ENCODE measurements around the gene HES7. TPM values are rescaled to one million over a fixed set of nuclear protein-coding genes. Genes with fewer than 3 reads are reported as not detected.
A peak's percentile ranks its signal among the peaks of the same experiment; 100 is the strongest.

The HES7 gene
- total RNA-seq, 1 experiment from 2014 or later = 3.1 TPM

GRCh38 chr17:8159032-8159400 lies 35.1 kb upstream of the HES7 start:
- ATAC-seq (no peak), DNase-seq (ENCODE audit: low spot score) (no peak)
- Mint-ChIP-seq H3K4me1 (peaks cover 30% of the 10 kb centered on the region), H3K27ac (peak overlapping the region; percentile 97), H3K4me3 (no peak overlapping the region), H3K9me3 (no peaks in the 10 kb centered on the region), H3K27me3 (ENCODE audit: low read depth) (peaks cover 3% of the 10 kb centered on the region; the same call in 1 of the 2 replicates), H3K36me3 (peaks cover 8% of the 10 kb centered on the region)
- POLR2A ChIA-PET = interaction anchor here (1.0 to 1.5 kb wide), 2 partner anchors 14 to 18 kb away, joined by 3 read pairs; partner anchors contain the start of gene TMEM107
- TF ChIP-seq ZMAT4 (CRISPR knock-in tag; IDR thresholded peaks at IDR 0.05) (no peak), SMAD3 (CRISPR knock-in tag; IDR thresholded peaks at IDR 0.05; ENCODE audit: borderline replicate concordance) (no peak), NR1H2 (CRISPR knock-in tag; IDR thresholded peaks at IDR 0.05) (no peak), RORB (CRISPR knock-in tag; IDR thresholded peaks at IDR 0.05) (no peak), ZNF219 (CRISPR knock-in tag; IDR thresholded peaks at IDR 0.05; ENCODE audit: borderline replicate concordance) (no peak), JUN (CRISPR knock-in tag; IDR thresholded peaks at IDR 0.05) (no peak), HMGXB4 (CRISPR knock-in tag; IDR thresholded peaks at IDR 0.05) (no peak), GABPB1 (CRISPR knock-in tag; IDR thresholded peaks at IDR 0.05) (no peak), PRDM15 (CRISPR knock-in tag; IDR thresholded peaks at IDR 0.05) (no peak), OVOL2 (CRISPR knock-in tag; IDR thresholded peaks at IDR 0.05; ENCODE audit: borderline replicate concordance) (no peak), FOXJ3 (CRISPR knock-in tag; IDR thresholded peaks at IDR 0.05; ENCODE audit: borderline replicate concordance) (no peak), CREM (CRISPR knock-in tag; IDR thresholded peaks at IDR 0.05) (no peak), ERG (CRISPR knock-in tag; IDR thresholded peaks at IDR 0.05) (no peak), NR2C2 (CRISPR knock-in tag; IDR thresholded peaks at IDR 0.05) (no peak), ZNF416 (CRISPR knock-in tag; IDR thresholded peaks at IDR 0.05) (no peak)
- TF ChIP-seq, protein P1, sequence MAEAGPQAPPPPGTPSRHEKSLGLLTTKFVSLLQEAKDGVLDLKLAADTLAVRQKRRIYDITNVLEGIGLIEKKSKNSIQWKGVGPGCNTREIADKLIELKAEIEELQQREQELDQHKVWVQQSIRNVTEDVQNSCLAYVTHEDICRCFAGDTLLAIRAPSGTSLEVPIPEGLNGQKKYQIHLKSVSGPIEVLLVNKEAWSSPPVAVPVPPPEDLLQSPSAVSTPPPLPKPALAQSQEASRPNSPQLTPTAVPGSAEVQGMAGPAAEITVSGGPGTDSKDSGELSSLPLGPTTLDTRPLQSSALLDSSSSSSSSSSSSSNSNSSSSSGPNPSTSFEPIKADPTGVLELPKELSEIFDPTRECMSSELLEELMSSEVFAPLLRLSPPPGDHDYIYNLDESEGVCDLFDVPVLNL (CRISPR knock-in tag; IDR thresholded peaks at IDR 0.05; ENCODE audit: borderline replicate concordance, low read depth) = no peak
- TF ChIP-seq, protein P2, sequence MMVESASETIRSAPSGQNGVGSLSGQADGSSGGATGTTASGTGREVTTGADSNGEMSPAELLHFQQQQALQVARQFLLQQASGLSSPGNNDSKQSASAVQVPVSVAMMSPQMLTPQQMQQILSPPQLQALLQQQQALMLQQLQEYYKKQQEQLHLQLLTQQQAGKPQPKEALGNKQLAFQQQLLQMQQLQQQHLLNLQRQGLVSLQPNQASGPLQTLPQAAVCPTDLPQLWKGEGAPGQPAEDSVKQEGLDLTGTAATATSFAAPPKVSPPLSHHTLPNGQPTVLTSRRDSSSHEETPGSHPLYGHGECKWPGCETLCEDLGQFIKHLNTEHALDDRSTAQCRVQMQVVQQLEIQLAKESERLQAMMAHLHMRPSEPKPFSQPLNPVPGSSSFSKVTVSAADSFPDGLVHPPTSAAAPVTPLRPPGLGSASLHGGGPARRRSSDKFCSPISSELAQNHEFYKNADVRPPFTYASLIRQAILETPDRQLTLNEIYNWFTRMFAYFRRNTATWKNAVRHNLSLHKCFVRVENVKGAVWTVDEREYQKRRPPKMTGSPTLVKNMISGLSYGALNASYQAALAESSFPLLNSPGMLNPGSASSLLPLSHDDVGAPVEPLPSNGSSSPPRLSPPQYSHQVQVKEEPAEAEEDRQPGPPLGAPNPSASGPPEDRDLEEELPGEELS (CRISPR knock-in tag; IDR thresholded peaks at IDR 0.05) = no peak
- TF ChIP-seq, protein P3, sequence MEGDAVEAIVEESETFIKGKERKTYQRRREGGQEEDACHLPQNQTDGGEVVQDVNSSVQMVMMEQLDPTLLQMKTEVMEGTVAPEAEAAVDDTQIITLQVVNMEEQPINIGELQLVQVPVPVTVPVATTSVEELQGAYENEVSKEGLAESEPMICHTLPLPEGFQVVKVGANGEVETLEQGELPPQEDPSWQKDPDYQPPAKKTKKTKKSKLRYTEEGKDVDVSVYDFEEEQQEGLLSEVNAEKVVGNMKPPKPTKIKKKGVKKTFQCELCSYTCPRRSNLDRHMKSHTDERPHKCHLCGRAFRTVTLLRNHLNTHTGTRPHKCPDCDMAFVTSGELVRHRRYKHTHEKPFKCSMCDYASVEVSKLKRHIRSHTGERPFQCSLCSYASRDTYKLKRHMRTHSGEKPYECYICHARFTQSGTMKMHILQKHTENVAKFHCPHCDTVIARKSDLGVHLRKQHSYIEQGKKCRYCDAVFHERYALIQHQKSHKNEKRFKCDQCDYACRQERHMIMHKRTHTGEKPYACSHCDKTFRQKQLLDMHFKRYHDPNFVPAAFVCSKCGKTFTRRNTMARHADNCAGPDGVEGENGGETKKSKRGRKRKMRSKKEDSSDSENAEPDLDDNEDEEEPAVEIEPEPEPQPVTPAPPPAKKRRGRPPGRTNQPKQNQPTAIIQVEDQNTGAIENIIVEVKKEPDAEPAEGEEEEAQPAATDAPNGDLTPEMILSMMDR (IDR thresholded peaks at IDR 0.05) = no peak
- CTCF ChIA-PET = interaction anchor here (0.5 to 2.2 kb wide), 15 partner anchors 14 to 99 kb away, joined by 3 to 13 read pairs (median 5); partner anchors contain the start of genes ALOXE3 and HES7
